H1 (cell line): Measurements from ENCODE around the gene CHAC2. TPM values are rescaled to one million over a fixed set of nuclear protein-coding genes. Genes with fewer than 3 reads are reported as not detected.

ENCODE experiments used
- CTCF ChIA-PET: fragments of 300-600 bp; sonication (Branson Sonifier 250); formaldehyde crosslinking; loops from one replicate; lab custom pipeline; 2021; ENCODE audit not compliant: partially characterized antibody; lab: Charles Lee
- POLR2A ChIA-PET: fragments of 300-600 bp; sonication (Branson Sonifier 250); formaldehyde crosslinking; loops from one replicate; lab custom pipeline; 2021; ENCODE audit warnings: inconsistent platforms; ENCODE audit not compliant: partially characterized antibody; lab: Charles Lee
- DNase-seq, 2 experiments: peaks; one replicate each; pipeline versions ENCODE4 v3.0.0 to v3.0.0-alpha.2; 2010 to 2022; ENCODE audit warnings: low spot score in 2 of 2, low read depth in 1 of 2, mixed read lengths in 1 of 2
- FAIRE-seq: peaks from 2 replicates; lab custom pipeline; 2011; peaks lifted over from hg19 to GRCh38; lab: Jason Lieb, UNC
- H2AFZ ChIP-seq: 2 replicates; pipeline ENCODE4 v1.8.1; 2012; ENCODE audit warnings: low read length, inconsistent platforms
- H2AK5ac ChIP-seq: 2 replicates; pipeline ENCODE4 v1.6.1; 2013; ENCODE audit warnings: low read depth, low read length
- H2BK120ac ChIP-seq: replicated peaks from 2 replicates; pipeline ENCODE3; 2013; ENCODE audit warnings: low read depth, low read length, inconsistent platforms
- H2BK12ac ChIP-seq: 2 replicates; pipeline ENCODE4 v1.6.1; 2013; ENCODE audit warnings: low read depth, low read length
- H2BK15ac ChIP-seq: 2 replicates; pipeline ENCODE4 v1.6.1; 2013; ENCODE audit warnings: low read length
- H2BK20ac ChIP-seq: 2 replicates; pipeline ENCODE4 v1.6.1; 2013; ENCODE audit warnings: low read length
- H2BK5ac ChIP-seq: 2 replicates; pipeline ENCODE4 v1.6.1; 2013; ENCODE audit warnings: low read depth, low read length
- H3K14ac ChIP-seq: 2 replicates; pipeline ENCODE4 v1.6.1; 2013; ENCODE audit warnings: inconsistent platforms; ENCODE audit not compliant: insufficient read length
- H3K18ac ChIP-seq: 2 replicates; pipeline ENCODE4 v1.6.1; 2013; ENCODE audit warnings: low read length; ENCODE audit errors: extremely low read depth
- H3K23ac ChIP-seq: 2 replicates; pipeline ENCODE4 v1.6.1; 2013; ENCODE audit warnings: inconsistent platforms; ENCODE audit not compliant: insufficient read length
- H3K23me2 ChIP-seq: 2 replicates; pipeline ENCODE4 v1.6.1; 2013; ENCODE audit warnings: low read depth, low read length
- H3K27ac ChIP-seq: 2 replicates; pipeline ENCODE4 v1.6.1; 2011; ENCODE audit warnings: low read depth, low read length, inconsistent platforms
- H3K27me3 ChIP-seq, 4 experiments: replicated peaks in 1 of 4; 1 replicate in 1 of 4; 2 replicates in 3 of 4; pipeline versions ENCODE4 v1.6.1 to v1.8.1; 2011 to 2013; ENCODE audit warnings: low read length in 3 of 4, mild to moderate bottlenecking in 3 of 4, inconsistent platforms in 2 of 4, mixed read lengths in 2 of 4, moderate library complexity in 1 of 4; ENCODE audit not compliant: control insufficient read depth in 3 of 4, insufficient read depth in 3 of 4; ENCODE audit errors: extremely low read depth in 1 of 4
- H3K36me3 ChIP-seq, 4 experiments: 2 replicates each; pipeline versions ENCODE4 v1.6.1 to v1.8.1; 2011 to 2013; ENCODE audit warnings: mild to moderate bottlenecking in 4 of 4, low read length in 3 of 4, moderate library complexity in 2 of 4, control low read depth in 1 of 4, inconsistent platforms in 1 of 4; ENCODE audit not compliant: insufficient read depth in 4 of 4, control insufficient read depth in 2 of 4
- H3K4ac ChIP-seq: replicated peaks from 2 replicates; pipeline ENCODE3; 2013; ENCODE audit warnings: low read length, low read depth, mixed read lengths, inconsistent platforms; ENCODE audit not compliant: insufficient read length
- H3K4me1 ChIP-seq, 4 experiments: replicated peaks in 1 of 4; 1 replicate in 1 of 4; 2 replicates in 3 of 4; pipeline versions ENCODE4 v1.6.1 to v1.8.1; 2011 to 2013; ENCODE audit warnings: low read length in 3 of 4, inconsistent platforms in 2 of 4, mixed read lengths in 1 of 4; ENCODE audit not compliant: insufficient read depth in 4 of 4, control insufficient read depth in 3 of 4
- H3K4me2 ChIP-seq, 2 experiments: 2 replicates each; pipeline versions ENCODE4 v1.6.1 to v1.8.1; 2011 to 2013; ENCODE audit warnings: low read depth in 2 of 2, low read length in 2 of 2, control low read depth in 1 of 2, inconsistent platforms in 1 of 2, mild to moderate bottlenecking in 1 of 2; ENCODE audit not compliant: insufficient read depth in 1 of 2
- H3K4me3 ChIP-seq, 4 experiments: fragments of 200-600, 300-600 bp in 1 of 4; sonication (generic), shearing (Covaris generic), sonication (Bioruptor Twin) in 1 of 4; 2 replicates each; pipeline versions ENCODE4 v1.5.1 to v1.8.1; 2011 to 2016; ENCODE audit warnings: low read length in 4 of 4, low read depth in 3 of 4, control low read depth in 2 of 4, inconsistent platforms in 2 of 4, mild to moderate bottlenecking in 2 of 4, mixed read lengths in 1 of 4, moderate library complexity in 1 of 4; ENCODE audit not compliant: insufficient read depth in 2 of 4; ENCODE audit errors: extremely low read depth in 1 of 4
- H3K56ac ChIP-seq: replicated peaks from 2 replicates; pipeline ENCODE3; 2013; ENCODE audit warnings: low read depth, mild to moderate bottlenecking, mixed read lengths, low read length, inconsistent platforms; ENCODE audit not compliant: insufficient read length
- H3K79me1 ChIP-seq: 2 replicates; pipeline ENCODE4 v1.6.1; 2013; ENCODE audit warnings: low read depth, low read length, control low read depth
- H3K79me2 ChIP-seq, 2 experiments: 2 replicates each; pipeline versions ENCODE4 v1.6.1 to v1.8.1; 2012 to 2013; ENCODE audit warnings: low read length in 2 of 2, mild to moderate bottlenecking in 2 of 2, inconsistent platforms in 1 of 2; ENCODE audit not compliant: insufficient read depth in 2 of 2, control insufficient read depth in 1 of 2
- H3K9ac ChIP-seq, 4 experiments: replicated peaks in 1 of 4; 1 replicate in 1 of 4; 2 replicates in 3 of 4; pipeline versions ENCODE4 v1.6.1 to v1.8.1; 2011 to 2013; ENCODE audit warnings: low read depth in 3 of 4, low read length in 3 of 4, control low read depth in 2 of 4, mild to moderate bottlenecking in 2 of 4, moderate library complexity in 2 of 4, inconsistent platforms in 1 of 4; ENCODE audit errors: extremely low read depth in 1 of 4
- H3K9me3 ChIP-seq, 2 experiments: 2 replicates each; pipeline versions ENCODE4 v1.6.1 to v1.8.1; 2012 to 2013; ENCODE audit warnings: mild to moderate bottlenecking in 2 of 2, moderate library complexity in 2 of 2, control low read depth in 1 of 2, inconsistent platforms in 1 of 2, low read depth in 1 of 2, low read length in 1 of 2, mixed read lengths in 1 of 2; ENCODE audit not compliant: insufficient read depth in 2 of 2
- H4K20me1 ChIP-seq, 2 experiments: replicated peaks in 1 of 2; 2 replicates each; pipeline versions ENCODE3 to v1.8.1; 2011 to 2013; ENCODE audit warnings: inconsistent platforms in 2 of 2, low read length in 2 of 2, mild to moderate bottlenecking in 1 of 2; ENCODE audit not compliant: insufficient read depth in 2 of 2, control insufficient read depth in 1 of 2
- H4K5ac ChIP-seq: 2 replicates; pipeline ENCODE4 v1.6.1; 2013; ENCODE audit warnings: low read length, low read depth, mixed read lengths, inconsistent platforms; ENCODE audit not compliant: insufficient read length
- H4K8ac ChIP-seq: 2 replicates; pipeline ENCODE4 v1.8.0; 2013; ENCODE audit warnings: mild to moderate bottlenecking, moderate library complexity, low read length, inconsistent platforms; ENCODE audit not compliant: insufficient read depth; ENCODE audit errors: extremely low read depth
- H4K91ac ChIP-seq: replicated peaks from 2 replicates; pipeline ENCODE3; 2013; ENCODE audit warnings: low read length, mixed read lengths, inconsistent platforms; ENCODE audit not compliant: insufficient read length
- CBX5 ChIP-seq: fragments of 300-800, 300-1000 bp; sonication (generic); IDR thresholded peaks from 2 replicates; pipeline ENCODE4 v1.7.1; 2016; ENCODE audit warnings: antibody characterized with exemption, low read length, low read depth
- CTBP2 ChIP-seq: IDR thresholded peaks from 2 replicates; pipeline ENCODE4 v1.7.0; 2011; ENCODE audit warnings: borderline replicate concordance, mild to moderate bottlenecking, moderate library complexity, mixed read lengths, low read length; ENCODE audit not compliant: insufficient read depth, insufficient read length
- EP300 ChIP-seq, 2 experiments: IDR thresholded peaks; 1 replicate in 1 of 2; 2 replicates in 1 of 2; pipeline ENCODE4 v1.6.1; 2011 to 2012; ENCODE audit warnings: low read depth in 2 of 2, low read length in 2 of 2, mild to moderate bottlenecking in 2 of 2, borderline replicate concordance in 1 of 2, inconsistent platforms in 1 of 2, moderate library complexity in 1 of 2
- EZH2 ChIP-seq: fragments of 200-600 bp; sonication (generic); IDR thresholded peaks from 2 replicates; pipeline ENCODE4 v1.7.1; 2012; ENCODE audit warnings: low read depth, mild to moderate bottlenecking, moderate library complexity, low read length, inconsistent platforms; ENCODE audit not compliant: severe bottlenecking
- GTF2F1 ChIP-seq: IDR thresholded peaks from 2 replicates; pipeline ENCODE4 v1.6.1; 2012; ENCODE audit warnings: low read depth, low read length, improper control_type of control experiment, borderline replicate concordance
- KDM4A ChIP-seq: IDR thresholded peaks from one replicate; pipeline ENCODE4 v1.7.1; 2012; ENCODE audit warnings: low read depth, mild to moderate bottlenecking, moderate library complexity, low read length, inconsistent platforms; ENCODE audit not compliant: severe bottlenecking
- MAX ChIP-seq: IDR thresholded peaks from 2 replicates; pipeline ENCODE4 v1.6.1; 2012; ENCODE audit warnings: inconsistent platforms
- RNF2 ChIP-seq: fragments of 200-900, 300-1000 bp; sonication (generic); IDR thresholded peaks from 2 replicates; pipeline ENCODE4 v1.7.1; 2016; ENCODE audit warnings: borderline replicate concordance, low read depth, mild to moderate bottlenecking, antibody characterized with exemption, low read length; ENCODE audit not compliant: poor library complexity, severe bottlenecking; ENCODE audit errors: missing control alignments
- SIX5 ChIP-seq: IDR thresholded peaks from 2 replicates; pipeline ENCODE4 v1.6.1; 2011; ENCODE audit warnings: mild to moderate bottlenecking, low read depth, low read length
- TCF12 ChIP-seq: IDR thresholded peaks from 2 replicates; pipeline ENCODE4 v1.6.1; 2011; ENCODE audit warnings: low read depth, mild to moderate bottlenecking, low read length
- TEAD4 ChIP-seq: IDR thresholded peaks from 2 replicates; pipeline ENCODE4 v1.6.1; 2012; ENCODE audit warnings: low read depth, low read length, inconsistent platforms, mixed read lengths
- YY1 ChIP-seq: IDR thresholded peaks from 2 replicates; pipeline ENCODE4 v1.6.1; 2011; ENCODE audit warnings: low read depth, mild to moderate bottlenecking, low read length
- WGBS, 2 experiments: shearing (Covaris generic) in 1 of 2; methylation state at CpG; one replicate each; pipeline versions ENCODE4 v1.1.6 to v1.1.7; 2013 to 2015; ENCODE audit warnings: low lambda C conversion rate in 2 of 2, mixed read lengths in 2 of 2, inconsistent platforms in 1 of 2, low coverage in 1 of 2, missing lambda C conversion rate in 1 of 2; ENCODE audit not compliant: insufficient replicate concordance in 2 of 2, insufficient coverage in 1 of 2, insufficient read length in 1 of 2; ENCODE audit errors: extremely low coverage in 1 of 2, missing lambda C conversion rate in 1 of 2; 5-methylcytosine and 5-hydroxymethylcytosine counted together
- polyA plus RNA-seq, 7 experiments: library from polyadenylated mRNA; depleted of rRNA in 3 of 7; stranded (reverse) in 5 of 7; unstranded in 2 of 7; fragments of >200 nt in 5 of 7; fragments of 200-250 nt in 2 of 7; gene quantifications; 1 replicate in 5 of 7; 2 replicates in 1 of 7; 4 replicates in 1 of 7; pipeline versions ENCODE4 v1.2.1 to v1.2.3, GENCODE V29; 2011 to 2013; ENCODE audit warnings: missing spikeins in 2 of 7, mixed read lengths in 2 of 7
- total RNA-seq: library from RNA; stranded (reverse); fragmentation: NEBNext Ultra II Directional; extraction: Animal tissue kit (Norgen Biotek cat#: 25700); gene quantifications from 2 replicates; pipeline ENCODE4 v1.2.1, GENCODE V29; 2021
- TF ChIP-seq, protein P1 (sequence below): IDR thresholded peaks from 2 replicates; pipeline ENCODE4 v1.6.1; 2011; ENCODE audit warnings: low read length, improper control_type of control experiment

CHAC2 gene
- total and polyA plus RNA-seq, 2 of the 8 experiments (the other 6 are each of a cell fraction or from before 2014, with no cell fraction given), result 5.4 to 11.2 TPM

GRCh38 chr2:53725662-53726061 is 41.9 kb upstream of the CHAC2 start:
- Histone ChIP-seq H4K8ac (no peak overlapping the region), H3K79me2 (no peaks in the 10 kb centered on the region), H2BK15ac (no peak overlapping the region), H2BK20ac (no peak overlapping the region), H3K23me2 (no peaks in the 10 kb centered on the region), H2BK12ac (no peak overlapping the region), H2AK5ac (no peak overlapping the region), H3K4me1 (no peaks in the 10 kb centered on the region), H4K20me1 (no peaks in the 10 kb centered on the region), H3K36me3 (no peaks in the 10 kb centered on the region; a peak in 1 of 8 replicates), H2BK120ac (no peak overlapping the region), H2BK5ac (no peak overlapping the region), H3K9ac (no peak overlapping the region), H3K27ac (no peak overlapping the region), H4K5ac (no peak overlapping the region), H3K18ac (no peak overlapping the region), H3K56ac (no peak overlapping the region), H3K23ac (no peak overlapping the region), H3K9me3 (no peaks in the 10 kb centered on the region), H2AFZ (no peak overlapping the region), H3K79me1 (no peaks in the 10 kb centered on the region), H4K91ac (no peak overlapping the region), H3K4me3 (no peak overlapping the region), H3K14ac (no peak overlapping the region), H3K4ac (no peak overlapping the region), H3K4me2 (no peak overlapping the region), H3K27me3 (no peaks in the 10 kb centered on the region)
- no peak for DNase-seq
- CTCF ChIA-PET, result no interaction called here
- no peak for FAIRE-seq
- 93% methylated on average over 4 of the region's 4 CpGs; no CpG with 5 or more reads in 1 of the 2 experiments for WGBS, 2 experiments
- POLR2A ChIA-PET, result no interaction called here
- TF ChIP-seq, protein P1, sequence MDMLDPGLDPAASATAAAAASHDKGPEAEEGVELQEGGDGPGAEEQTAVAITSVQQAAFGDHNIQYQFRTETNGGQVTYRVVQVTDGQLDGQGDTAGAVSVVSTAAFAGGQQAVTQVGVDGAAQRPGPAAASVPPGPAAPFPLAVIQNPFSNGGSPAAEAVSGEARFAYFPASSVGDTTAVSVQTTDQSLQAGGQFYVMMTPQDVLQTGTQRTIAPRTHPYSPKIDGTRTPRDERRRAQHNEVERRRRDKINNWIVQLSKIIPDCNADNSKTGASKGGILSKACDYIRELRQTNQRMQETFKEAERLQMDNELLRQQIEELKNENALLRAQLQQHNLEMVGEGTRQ, result no peak
- no peak for TF ChIP-seq SIX5
- TF ChIP-seq EZH2, result no peak
- no peak for TF ChIP-seq YY1
- TF ChIP-seq GTF2F1, result no peak
- no peak for TF ChIP-seq CBX5
- no peak for TF ChIP-seq MAX
- TF ChIP-seq RNF2, result no peak
- no peak for TF ChIP-seq TEAD4
- TF ChIP-seq EP300 (IDR thresholded peaks at IDR 0.05; ENCODE audit: borderline replicate concordance in 1 of 2, low read depth in 2 of 2, low read length in 2 of 2), result no peak
- no peak for TF ChIP-seq CTBP2
- TF ChIP-seq TCF12, result no peak
- no peak for TF ChIP-seq KDM4A
